DMS79 (cell line): ENCODE measurements around the gene MGRN1.
A peak's percentile ranks its signal among the peaks of the same experiment; 100 is the strongest.
"Not testable (repeated sequence)": the region's sequence is repeated elsewhere in the genome, so short reads cannot be mapped to it uniquely, and the experiment has no call there.

ENCODE experiments used
- DNase-seq: peaks from one replicate; lab custom pipeline; 2025; lab: John Stamatoyannopoulos, UW

The MGRN1 gene

GRCh38 chr16:4734063-4734729 is 109.6 kb downstream of the MGRN1 start, which contains the start of the genes ANKS3 and DNAAF8:
ANKS3 (minus strand) TSS chr16:4734271; CDS start chr16:4730149, 4,122 bp downstream.
DNAAF8 (plus strand) TSS chr16:4734537; CDS start chr16:4736515, 1,978 bp downstream.
- peak; percentile 85 for DNase-seq

DNA sequence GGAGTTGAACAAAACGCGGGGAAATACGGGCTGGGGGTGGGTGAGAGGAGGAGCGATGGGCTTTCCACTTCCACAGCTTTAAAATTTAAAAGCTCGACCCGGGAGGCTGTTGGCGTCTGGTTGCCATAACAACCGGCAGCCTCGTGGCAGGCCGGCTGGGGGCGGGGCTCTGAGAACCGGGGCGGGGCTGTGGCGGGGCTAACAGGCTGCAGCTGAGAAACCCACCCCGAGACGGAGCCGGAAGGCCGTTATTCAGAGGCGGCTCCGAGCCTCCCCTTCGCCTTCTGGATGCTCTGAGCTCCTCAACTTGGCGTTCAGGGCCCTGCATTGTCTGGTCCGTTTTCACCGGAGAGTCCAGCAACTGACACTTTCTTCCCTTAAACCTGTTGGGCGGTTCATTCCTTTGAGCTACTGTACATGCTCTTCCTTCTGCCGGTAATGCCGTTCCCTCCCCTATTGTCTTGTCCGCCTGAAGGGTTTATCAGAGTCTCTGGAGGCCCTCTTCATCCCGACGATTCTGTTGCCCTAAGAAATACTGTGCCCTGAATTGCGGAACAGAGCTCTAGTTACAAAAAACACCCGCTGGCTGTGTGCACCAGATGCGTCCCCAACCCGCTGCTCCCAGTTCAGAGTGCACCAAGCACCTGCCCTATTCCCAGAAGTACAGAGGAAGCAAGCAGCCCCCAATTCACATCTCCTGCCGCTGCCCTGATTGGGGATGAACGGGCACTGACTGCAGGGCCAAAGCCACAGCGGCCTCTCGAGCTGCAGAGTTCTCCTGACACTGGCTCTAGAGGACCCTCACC is 110.3 kb downstream of the MGRN1 start:
- DNase-seq: peak; percentile 37

DNA sequence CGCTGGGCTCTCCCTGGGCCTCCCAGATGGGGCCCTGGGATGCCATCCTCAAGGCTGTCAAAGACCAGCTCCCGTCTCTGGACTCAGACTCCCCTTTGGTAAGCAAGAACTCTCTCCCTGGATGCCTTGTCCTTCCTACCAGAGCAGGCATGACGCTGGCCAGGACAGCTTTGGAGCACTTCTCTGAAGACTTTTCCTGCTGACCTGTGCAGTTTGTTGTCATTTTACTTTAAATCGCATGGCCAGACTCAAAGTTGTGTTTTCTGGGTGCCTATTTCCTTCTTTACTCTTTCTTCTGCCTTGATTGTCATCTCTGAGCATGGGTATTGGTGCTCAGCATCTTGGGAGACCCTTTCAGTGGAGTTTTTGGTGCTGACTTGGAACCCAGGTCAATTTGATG is 111.9 kb downstream of the MGRN1 start:
- DNase-seq: no peak

GRCh38 chr16:4737545-4737944 is 112.9 kb downstream of the MGRN1 start:
- DNase-seq: no peak

- not testable (repeated sequence) for DNase-seq
These were observed 113.7 kb downstream of the MGRN1 start for GRCh38 chr16:4738370-4738769.
